PFSK-1 (cell line): Measurements from ENCODE around the gene CLIP1.

ENCODE experiments used
- FOXP2 ChIP-seq: optimal IDR thresholded peaks from 2 replicates; pipeline ENCODE3; 2011; ENCODE audit warnings: borderline replicate concordance, control low read depth, inconsistent platforms; ENCODE audit not compliant: insufficient read depth; ENCODE audit errors: extremely low read length, extremely low read depth
- POLR2AphosphoS5 ChIP-seq: IDR thresholded peaks from 2 replicates; pipeline ENCODE4 v1.6.1; 2012; ENCODE audit warnings: low read depth, mild to moderate bottlenecking, control low read depth, low read length, moderate library complexity
- REST ChIP-seq, 2 experiments: IDR thresholded peaks; 2 replicates each; pipeline versions ENCODE4 v1.6.1 to v1.8.0; 2011 to 2012; ENCODE audit warnings: low read depth in 2 of 2, low read length in 2 of 2, control low read depth in 1 of 2, inconsistent platforms in 1 of 2, mild to moderate bottlenecking in 1 of 2, moderate library complexity in 1 of 2; ENCODE audit not compliant: insufficient read depth in 1 of 2
- SIN3A ChIP-seq: IDR thresholded peaks from 2 replicates; pipeline ENCODE4 v1.6.1; 2012; ENCODE audit warnings: mild to moderate bottlenecking, low read length, moderate library complexity, borderline replicate concordance; ENCODE audit not compliant: insufficient read depth
- TAF1 ChIP-seq: IDR thresholded peaks from 2 replicates; pipeline ENCODE4 v1.6.1; 2012; ENCODE audit warnings: low read length, control low read depth, borderline replicate concordance; ENCODE audit not compliant: insufficient read depth

DNA sequence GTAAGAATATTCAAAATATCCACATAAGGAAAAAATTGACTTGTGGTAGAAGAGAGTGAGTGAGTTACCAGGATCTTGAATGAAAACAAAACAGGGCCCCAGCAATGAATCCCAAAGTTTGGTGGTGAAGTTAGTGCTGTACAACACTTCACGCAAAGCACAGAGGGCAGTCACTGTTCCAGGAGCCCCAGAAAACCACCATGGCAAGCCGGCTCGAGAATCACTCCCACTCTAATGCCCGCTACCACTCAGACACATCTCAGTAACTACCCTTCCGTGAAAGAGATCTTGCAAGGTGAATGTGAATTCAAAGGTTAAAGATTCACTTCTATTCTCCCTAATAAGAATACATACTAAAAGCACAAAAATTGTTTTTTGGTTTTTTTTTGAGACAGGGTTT is 30.1 kb downstream of the CLIP1 start:
- TF ChIP-seq POLR2AphosphoS5 (no peak), TAF1 (no peak), SIN3A (no peak), FOXP2 (no peak), REST (IDR thresholded peaks at IDR 0.05; ENCODE audit: insufficient read depth in 1 of 2, low read depth in 2 of 2, low read length in 2 of 2) (no peak)
